Activated gamma-delta T cell (primary cell): ENCODE data around the gene BTN3A1.
A peak's percentile ranks its signal among the peaks of the same experiment; 100 is the strongest.
"Not testable (repeated sequence)": the region's sequence is repeated elsewhere in the genome, so short reads cannot be mapped to it uniquely, and the experiment has no call there.

Experiments
- DNase-seq: peaks from one replicate; lab custom pipeline; 2025; lab: John Stamatoyannopoulos, UW

The BTN3A1 gene

DNA sequence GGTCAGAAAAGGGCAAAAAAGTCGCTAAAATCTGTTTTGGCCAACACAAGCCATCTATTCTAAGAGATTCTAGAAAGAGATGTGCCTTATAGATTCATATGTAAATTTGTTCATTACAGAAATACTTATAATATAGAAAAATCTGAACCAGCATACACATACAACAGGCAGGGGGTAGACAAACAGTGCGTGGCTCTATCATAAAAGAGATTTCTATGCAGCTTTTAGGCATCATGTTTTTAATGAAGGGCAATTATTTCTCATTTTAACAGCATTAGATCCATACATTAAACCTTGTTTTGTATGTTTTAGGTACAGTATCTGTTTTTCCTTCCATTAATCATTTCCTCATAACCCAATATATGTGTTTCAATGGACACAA lies 38.9 kb downstream of the BTN3A1 start:
- no peak for DNase-seq

DNA sequence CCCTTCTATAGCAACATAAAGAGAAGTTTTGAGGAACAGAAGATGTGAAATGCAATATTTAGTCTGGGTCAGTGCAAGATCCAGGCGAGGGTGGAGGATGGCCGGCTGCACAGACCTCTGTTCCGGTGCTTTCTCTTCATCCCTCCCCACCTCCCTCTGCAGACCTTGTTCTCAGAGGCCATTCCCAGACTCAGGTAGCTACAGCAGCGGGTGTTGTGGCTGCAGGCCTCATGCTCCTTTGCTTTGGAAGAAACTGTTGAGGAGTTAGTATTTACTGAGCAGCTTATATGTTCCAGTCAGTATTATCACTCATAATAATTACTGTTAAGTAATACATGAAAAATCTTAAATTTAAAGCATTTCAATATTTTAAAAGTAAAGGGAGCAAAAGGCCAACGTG lies 39.9 kb downstream of the BTN3A1 start:
- DNase-seq: no peak

DNA sequence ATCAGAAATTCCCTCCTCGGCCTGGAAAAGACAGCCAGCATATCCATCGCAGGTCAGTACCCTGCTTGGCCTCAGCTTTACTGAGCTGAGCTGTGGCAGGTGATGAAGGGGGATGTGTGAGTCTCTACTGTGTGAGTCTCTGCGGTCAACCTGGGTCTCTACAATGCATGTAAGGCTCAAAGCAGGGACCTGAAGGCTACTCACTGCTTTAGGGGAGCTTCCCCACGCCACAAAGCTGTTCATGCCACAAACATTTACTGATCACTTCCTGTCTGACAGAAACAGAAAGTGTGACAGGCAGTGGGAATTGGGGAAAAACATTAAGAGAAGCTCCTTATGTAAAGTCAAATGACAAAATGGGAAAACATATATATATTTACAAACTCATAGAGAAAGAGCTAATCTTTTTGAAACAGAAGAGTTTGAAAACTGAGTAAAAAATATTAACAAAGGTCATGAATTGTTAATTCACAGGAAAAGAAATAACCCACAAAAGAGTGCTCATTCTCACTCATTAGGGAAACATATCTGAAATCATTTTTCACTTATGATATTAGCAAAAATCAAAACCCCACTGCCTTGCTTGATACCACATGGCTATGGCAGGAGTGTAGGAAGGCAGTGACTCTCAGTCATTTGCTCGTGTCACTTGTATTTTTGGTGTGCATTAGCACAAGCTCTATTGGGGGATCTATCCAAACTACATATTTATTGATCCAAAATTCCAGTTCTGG lies 44.0 kb downstream of the BTN3A1 start:
- no peak for DNase-seq

GRCh38 chr6:26447257-26447656 lies 45.2 kb downstream of the BTN3A1 start:
- no peak for DNase-seq

DNA sequence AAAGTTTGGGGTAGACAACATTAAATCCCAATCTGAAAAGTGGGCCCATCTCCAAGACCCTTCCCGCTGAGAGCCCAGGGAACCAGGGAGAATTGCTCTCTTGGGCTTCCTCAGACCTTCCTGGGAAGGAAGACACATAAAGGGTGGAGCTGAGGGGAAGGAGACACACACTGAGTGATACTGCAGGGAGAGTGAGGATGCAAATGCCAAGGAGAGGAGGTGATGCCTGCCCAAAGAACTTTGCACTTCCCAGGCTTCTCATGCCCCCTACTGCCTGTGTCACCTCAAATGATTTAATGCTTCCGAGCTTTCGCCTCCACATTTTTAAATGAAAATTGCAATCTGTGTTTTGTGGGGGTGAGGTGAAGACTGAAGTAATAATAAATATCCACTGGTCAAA lies 48.2 kb downstream of the BTN3A1 start:
- no peak for DNase-seq

DNA sequence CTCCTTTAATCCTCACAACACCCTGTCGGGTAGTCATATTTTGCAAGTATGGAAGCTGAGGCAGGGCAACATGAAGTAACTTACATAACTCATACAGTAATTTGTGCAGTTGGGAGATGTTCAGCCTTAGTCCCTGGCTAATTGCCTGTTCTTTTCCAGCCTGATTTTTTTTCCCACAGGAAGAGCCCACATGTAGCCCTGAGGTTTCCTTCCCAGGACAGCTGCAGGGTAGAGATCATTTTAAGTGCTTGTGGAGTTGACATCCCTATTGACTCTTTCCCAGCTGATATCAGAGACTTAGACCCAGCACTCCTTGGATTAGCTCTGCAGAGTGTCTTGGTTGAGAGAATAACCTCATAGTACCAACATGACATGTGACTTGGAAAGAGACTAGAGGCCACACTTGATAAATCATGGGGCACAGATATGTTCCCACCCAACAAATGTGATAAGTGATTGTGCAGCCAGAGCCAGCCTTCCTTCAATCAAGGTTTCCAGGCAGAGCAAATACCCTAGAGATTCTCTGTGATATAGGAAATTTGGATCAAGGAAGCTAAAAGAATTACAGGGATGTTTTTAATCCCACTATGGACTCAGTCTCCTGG lies 50.7 kb downstream of the BTN3A1 start:
- DNase-seq: no peak

GRCh38 chr6:26454631-26455030 lies 52.6 kb downstream of the BTN3A1 start:
- DNase-seq: no peak

- DNase-seq: no peak
These were observed 53.4 kb downstream of the BTN3A1 start for GRCh38 chr6:26455357-26455970.

DNA sequence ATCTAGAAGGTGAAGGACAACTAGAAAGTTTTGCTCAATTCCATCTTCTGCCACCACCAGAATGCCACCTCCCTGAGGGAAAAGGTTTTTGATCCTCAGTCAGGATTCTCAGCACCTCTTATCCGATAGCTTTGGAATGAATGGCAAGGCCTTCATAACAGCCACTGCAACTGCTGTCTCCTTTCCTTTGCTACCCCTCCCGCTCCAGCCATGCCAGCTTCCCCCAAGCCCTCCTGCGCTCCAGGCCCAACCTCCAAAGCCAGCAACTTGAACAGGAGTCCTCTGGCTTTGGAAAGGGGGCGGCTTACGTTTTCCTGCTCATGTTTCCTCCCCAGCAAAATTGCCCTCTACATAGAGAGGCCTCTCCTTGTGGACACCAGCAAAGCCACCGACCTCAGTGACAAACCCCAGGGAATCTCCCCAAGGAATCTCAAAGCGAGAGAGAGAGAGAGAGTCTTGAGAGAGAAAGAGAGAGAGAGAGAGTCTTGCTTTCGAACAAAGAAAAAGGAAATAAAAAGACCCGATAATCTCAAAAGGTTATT lies 55.3 kb downstream of the BTN3A1 start:
- DNase-seq: no peak

DNA sequence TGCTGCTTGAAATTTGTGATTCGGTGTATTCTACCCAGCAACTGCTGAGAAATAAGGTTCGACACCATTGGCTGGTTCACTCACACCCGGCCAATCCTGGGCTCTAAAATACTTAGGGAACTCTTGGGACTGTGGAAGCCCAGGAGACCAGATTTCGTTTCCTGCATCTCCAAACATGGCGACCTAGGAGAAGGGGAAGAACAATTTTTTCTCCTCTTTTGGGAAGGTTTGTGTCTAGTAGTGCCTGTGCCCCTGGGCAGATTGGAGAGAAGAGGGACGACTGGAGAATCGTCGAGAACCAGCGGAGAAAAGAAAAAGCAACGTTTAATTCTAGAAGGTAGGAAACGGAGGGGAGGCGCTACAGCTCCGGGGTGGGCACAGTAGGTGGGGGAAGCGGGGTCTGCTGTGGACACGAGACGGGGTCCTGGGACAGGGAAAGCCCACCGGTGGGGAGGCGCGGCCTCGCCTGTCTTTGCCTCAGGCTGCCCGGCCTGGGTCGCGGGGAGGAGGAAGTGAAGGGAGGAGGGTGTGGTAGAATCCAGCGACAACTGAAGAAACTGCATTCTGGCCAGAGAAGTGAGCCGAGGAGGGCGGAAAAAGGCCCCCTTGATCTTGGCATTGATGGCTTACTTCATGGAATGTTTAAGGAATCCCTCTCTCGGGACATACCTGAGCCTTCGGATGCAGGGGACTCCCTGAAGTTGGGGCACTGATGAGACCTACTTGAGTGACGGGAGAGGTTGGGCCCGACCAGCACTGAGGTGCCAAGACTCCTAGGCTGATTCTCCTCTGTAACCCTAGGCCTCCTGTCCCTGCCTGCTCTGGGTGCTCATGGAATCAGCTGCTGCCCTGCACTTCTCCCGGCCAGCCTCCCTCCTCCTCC lies 56.0 kb downstream of the BTN3A1 start, which contains the start of gene BTN2A1:
BTN2A1 (plus strand) TSS at position 150 of the 883 bp plus-strand sequence; CDS start at position 832, 682 bp downstream.
- DNase-seq: peak; percentile 31

- no peak for DNase-seq
These were observed 57.1 kb downstream of the BTN3A1 start for GRCh38 chr6:26459023-26459810.

DNA sequence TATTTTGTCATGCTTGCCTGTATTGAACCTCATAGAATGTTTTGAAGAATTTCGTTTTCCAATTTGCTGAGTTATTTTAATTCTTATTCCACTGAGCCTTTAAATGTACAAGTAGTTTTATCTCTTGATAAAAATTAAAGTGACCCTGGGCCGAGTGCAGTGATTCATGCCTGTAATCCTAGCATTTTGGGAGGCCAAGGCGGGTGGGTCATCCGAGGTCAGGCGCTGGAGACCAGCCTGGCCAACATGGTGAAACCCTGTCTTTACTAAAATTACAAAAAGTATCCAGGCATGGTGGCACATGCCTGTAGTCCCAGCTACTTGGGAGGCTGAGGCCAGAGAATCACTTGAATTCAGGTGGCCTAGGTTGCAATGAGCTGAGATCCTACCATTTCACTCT lies 59.3 kb downstream of the BTN3A1 start:
- DNase-seq: not testable (repeated sequence)

DNA sequence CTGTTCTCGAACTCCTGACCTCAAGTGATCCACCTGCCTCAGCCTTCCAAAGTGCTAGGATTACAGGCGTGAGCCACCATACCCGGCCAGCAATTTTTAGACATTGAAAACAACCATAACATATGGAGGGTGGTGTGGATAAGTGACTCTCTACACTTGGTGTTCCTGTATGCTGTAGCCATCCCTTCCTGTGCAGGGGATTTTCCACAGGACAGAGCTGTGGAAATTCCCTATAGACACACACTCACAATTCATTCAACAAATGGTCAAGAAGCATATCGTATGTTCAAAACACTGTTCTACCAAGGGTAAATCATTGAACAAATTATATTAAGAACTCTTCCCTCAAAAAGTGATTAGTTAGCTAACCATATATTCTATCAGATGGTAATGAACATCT lies 61.9 kb downstream of the BTN3A1 start:
- no peak for DNase-seq

DNA sequence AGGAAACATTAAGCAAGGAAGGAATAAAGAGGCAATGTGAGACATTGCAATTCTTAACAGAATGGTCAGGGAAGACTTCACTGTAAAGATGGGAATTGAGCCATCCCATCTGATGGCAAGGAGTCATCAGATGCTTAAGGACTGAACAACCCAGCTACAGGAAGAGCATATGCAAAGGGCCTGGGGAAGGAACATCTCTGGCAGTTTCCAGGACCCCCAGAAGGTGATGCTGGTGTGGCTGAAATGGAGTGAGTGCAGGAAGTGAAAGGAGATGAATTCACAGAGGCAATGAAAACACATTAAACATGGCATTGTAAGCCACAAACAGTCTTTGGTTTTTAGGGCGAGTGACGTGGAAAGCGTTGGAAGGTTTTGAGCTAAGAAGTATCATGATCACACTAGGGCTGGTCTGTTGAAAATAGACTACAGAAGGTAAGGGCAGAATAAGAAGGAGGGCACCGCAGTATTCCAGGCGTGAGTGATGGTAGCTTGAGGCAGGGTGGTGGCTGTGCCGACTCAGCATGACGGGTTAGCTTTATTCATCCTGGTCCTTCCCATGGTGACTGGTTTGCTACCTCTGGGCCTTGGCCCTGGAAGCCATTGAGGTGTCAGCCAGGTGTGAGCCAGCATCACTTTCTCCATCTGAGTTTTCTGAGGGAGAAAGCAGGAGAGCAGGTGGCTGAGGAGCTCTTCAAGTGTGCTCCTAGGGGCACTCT lies 62.5 kb downstream of the BTN3A1 start:
- no peak for DNase-seq
